GM10266 (cell line): ENCODE measurements around the gene CXorf38.
A peak's percentile ranks its signal among the peaks of the same experiment; 100 is the strongest.
"Not testable (repeated sequence)": the region's sequence is repeated elsewhere in the genome, so short reads cannot be mapped to it uniquely, and the experiment has no call there.

ENCODE experiments used
- DNase-seq: peaks from one replicate; pipeline ENCODE4 v3.0.0; 2012; ENCODE audit errors: extremely low spot score
- CTCF ChIP-seq: IDR thresholded peaks from 2 replicates; pipeline ENCODE4 v1.5.1; 2012; ENCODE audit warnings: mild to moderate bottlenecking, low read depth; ENCODE audit not compliant: control insufficient read depth, insufficient read depth; ENCODE audit errors: missing control alignments

Gene CXorf38

DNA sequence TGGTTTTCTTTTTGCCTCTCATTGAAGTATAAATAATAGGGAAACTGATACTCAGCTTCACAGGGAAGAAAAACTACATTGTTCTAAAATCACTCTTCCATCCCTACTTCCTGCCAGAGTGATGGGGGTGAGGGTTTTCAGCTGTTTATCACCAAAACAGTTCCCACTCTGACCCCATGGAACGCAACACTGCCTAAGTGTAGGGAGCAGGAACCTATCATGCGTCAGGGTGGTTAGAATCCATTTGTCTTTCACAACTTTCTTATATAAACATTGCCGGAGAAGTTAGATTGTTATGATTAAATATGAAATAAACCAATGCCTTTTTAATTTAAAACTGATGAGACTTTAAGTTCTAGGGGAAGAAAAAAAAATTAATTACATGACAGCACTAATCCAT, 40.0 kb downstream of the CXorf38 start:
- DNase-seq = no peak
- TF ChIP-seq CTCF = no peak

DNA sequence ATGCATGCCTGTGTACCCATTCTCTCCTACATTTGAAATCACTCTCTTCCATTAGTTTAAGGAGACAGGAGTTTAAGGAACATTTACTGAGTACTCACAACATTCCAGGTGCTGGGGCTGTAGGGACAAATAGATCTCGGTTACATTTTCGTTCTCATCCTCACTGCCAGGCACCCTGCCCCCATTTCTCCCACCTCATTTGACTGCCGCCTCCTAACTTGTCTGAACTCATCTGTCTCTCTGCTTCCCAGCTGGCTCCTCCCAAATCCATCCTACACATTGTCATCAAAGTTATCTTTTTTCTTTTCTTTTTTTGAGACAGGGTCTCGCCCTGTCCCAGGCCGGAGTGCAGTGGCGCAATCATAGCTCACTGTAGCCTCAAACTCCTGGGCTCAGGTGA, 43.9 kb downstream of the CXorf38 start:
- TF ChIP-seq CTCF = no peak
- no peak for DNase-seq

DNA sequence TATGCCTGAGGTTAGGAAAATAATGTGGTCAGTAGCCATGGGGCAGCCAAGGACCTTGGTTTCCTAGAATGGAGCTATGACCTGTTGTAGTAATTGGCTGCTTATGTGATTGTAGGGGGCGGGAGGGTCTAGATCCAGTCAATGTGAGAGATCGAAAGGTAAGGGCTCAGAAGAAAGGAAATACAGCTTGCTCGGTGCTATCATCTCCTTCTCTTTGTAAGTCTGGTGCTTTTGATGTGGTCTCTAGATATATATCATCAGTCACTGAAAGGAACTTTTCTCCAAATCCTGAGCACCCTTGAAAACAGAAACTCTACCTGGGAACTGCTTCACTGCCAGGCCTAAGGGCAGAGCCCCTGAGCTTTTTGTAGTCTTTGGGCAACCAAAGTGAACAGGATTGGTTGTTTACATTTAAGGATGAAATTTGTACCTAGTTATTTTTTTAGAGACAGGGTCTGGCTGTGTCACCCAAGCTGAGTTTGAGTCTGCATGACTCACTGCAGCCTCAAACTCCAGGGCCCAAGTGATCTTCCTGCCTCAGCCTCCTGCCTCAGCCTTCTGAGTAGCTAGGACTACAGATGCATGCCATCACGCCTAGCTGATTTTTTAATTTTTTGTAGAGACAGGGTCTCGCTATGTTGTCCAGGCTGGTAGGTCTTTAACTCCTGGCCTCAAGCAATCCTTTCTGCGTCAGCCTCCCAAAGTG, 57.6 kb downstream of the CXorf38 start:
- peak; percentile 7 for DNase-seq

DNA sequence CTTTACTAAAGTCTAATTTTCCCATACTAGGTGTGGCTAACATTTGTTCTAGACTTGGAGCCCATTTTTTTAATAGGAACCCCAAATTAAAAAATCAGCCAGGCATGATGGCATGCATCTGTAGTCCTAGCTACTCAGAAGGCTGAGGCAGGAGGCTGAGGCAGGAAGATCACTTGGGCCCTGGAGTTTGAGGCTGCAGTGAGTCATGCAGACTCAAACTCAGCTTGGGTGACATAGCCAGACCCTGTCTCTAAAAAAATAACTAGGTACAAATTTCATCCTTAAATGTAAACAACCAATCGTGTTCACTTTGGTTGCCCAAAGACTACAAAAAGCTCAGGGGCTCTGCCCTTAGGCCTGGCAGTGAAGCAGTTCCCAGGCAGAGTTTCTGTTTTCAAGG, 59.7 kb downstream of the CXorf38 start:
- DNase-seq = not testable (repeated sequence)

- TF ChIP-seq CTCF = no peak
- no peak for DNase-seq
Observed at GRCh38 chrX:40582811-40583210, 64.5 kb downstream of the CXorf38 start.

- not testable (repeated sequence) for DNase-seq
Observed at GRCh38 chrX:40582178-40582577, 65.2 kb downstream of the CXorf38 start.

DNA sequence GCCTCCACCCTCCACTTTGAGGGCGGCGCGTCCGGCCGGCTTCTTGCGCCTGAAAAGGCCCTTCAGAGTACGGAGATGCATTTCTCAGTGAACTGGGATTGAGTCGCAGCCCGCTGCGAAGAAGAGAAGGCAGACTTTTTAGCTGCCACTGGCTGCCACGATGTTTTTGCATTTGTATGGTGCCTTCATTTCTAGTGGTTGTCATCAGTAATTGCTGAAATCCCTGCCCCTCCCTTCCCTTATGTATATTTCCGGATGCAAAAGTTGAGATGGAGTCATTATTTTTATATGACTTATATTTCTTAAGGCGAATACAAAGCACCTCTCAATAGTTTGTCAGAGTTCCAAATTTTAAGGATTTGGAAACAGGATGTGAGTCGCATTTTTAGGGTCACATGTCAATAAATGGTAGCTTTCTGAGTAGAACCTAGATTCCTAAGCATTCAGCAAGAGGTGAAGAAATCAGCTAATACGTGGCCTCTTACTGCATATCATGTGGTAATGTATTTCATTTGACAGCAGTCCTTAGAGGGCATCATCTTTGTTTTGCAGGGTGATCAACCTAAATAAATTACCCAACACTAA, 65.9 kb downstream of the CXorf38 start:
- DNase-seq = no peak

GRCh38 chrX:40580537-40581335, 66.6 kb downstream of the CXorf38 start, which contains the start of gene ATP6AP2:
Gene ATP6AP2 (plus strand): TSS chrX:40580970. CDS start chrX:40581066, 96 bp downstream.
- peak; percentile 88 for DNase-seq
- no peak for TF ChIP-seq CTCF

More for the DNA sequence above, 65.9 kb downstream of the CXorf38 start:
- TF ChIP-seq CTCF = no peak
